Measurements from ENCODE around the gene HLA-DOB.

The HLA-DOB gene

DNA sequence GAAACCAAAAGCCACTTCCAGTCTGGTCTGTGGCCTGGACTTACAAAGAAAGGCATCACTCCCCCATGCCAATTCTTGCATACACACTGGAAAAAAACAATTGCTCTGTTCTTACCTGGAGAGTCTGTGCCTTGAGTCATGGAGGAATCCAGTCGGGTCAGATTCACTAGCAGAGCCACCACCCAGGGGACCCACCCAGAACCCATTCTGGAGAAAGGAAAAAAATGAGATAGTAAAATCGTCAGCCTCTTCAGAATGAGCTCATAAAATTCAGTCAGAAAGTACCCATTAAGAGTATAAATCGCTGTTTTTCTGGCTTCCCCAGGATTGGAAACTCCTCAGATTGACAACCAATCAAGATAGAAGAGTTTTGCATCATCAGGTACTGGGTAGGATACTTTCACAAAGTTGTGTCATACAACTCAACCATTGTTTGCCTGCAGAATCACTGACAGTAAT, at the start of gene HLA-DOB:
Gene HLA-DOB (minus strand): TSS at position 257 of the 459 bp plus-strand sequence. CDS start 51 bp downstream, at position 206.
- peak; percentile 39 for DNase-seq

GRCh38 chr6:32865724-32866443, 49.1 kb upstream of the HLA-DOB start:
- no peak for DNase-seq

GRCh38 chr6:32862725-32863124, 45.9 kb upstream of the HLA-DOB start:
- no peak for DNase-seq

- no peak for DNase-seq
These were observed 43.9 kb upstream of the HLA-DOB start for GRCh38 chr6:32860674-32861073.

DNA sequence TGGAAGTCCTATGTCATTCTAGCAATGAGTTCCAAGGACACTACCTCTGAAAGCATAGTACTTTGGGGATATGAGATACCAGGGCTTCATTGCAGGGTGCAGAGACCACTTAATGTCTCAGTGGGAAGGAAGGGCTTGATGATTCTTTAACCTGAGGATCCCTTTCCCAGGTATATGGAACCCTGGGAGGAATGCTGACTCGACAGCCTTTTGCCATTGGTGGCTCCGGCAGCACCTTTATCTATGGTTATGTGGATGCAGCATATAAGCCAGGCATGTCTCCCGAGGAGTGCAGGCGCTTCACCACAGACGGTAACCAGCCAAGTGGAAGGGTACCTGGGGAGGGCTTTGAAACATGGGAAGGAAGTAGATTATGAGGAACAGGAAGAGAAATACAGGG, 41.4 kb upstream of the HLA-DOB start:
- no peak for DNase-seq

GRCh38 chr6:32857156-32857891, 40.5 kb upstream of the HLA-DOB start:
- DNase-seq = no peak

DNA sequence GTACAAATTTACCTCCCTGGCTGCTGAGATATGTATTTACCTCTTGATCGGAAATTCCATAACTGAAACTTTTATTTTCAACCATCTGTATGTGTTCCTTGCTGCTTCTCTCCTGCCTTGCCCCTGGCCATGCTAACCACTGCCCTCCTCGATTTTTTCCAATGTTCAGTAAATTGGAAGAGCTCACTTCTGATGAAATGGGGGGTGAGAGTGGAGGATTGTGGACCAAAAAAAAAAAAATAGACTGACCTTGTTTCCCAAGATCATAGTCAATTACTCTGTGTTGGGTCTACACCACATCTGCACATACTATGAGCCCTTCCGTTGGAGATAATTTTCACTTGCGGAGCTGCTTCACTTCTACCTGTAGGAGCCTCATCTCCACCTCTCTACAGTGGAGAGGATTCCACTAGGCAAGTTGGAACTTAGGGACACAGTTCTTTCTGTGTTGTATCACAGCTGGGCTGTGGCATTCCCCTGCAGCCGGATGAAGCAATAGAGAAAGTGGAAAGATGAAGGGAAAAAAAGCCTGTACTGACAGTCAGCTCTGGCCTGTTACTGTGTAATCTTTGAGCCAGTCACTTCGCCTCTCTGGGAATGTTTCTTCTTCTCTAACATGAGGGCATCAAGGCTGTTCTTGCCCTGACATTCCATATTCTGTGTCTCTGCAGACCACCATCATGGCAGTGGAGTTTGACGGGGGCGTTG, 38.8 kb upstream of the HLA-DOB start:
- no peak for DNase-seq

- DNase-seq = peak; percentile 71
These were observed 37.8 kb upstream of the HLA-DOB start for GRCh38 chr6:32854376-32855178.

- DNase-seq = peak; percentile 96
These were observed 37.0 kb upstream of the HLA-DOB start, which contains the start of the genes PSMB9 and TAP1 for GRCh38 chr6:32853541-32854375. Gene PSMB9 (plus strand): TSS chr6:32854192. CDS start chr6:32854230, 38 bp downstream. Gene TAP1 (minus strand): TSS chr6:32853704. CDS start chr6:32853636, 68 bp downstream.

DNA sequence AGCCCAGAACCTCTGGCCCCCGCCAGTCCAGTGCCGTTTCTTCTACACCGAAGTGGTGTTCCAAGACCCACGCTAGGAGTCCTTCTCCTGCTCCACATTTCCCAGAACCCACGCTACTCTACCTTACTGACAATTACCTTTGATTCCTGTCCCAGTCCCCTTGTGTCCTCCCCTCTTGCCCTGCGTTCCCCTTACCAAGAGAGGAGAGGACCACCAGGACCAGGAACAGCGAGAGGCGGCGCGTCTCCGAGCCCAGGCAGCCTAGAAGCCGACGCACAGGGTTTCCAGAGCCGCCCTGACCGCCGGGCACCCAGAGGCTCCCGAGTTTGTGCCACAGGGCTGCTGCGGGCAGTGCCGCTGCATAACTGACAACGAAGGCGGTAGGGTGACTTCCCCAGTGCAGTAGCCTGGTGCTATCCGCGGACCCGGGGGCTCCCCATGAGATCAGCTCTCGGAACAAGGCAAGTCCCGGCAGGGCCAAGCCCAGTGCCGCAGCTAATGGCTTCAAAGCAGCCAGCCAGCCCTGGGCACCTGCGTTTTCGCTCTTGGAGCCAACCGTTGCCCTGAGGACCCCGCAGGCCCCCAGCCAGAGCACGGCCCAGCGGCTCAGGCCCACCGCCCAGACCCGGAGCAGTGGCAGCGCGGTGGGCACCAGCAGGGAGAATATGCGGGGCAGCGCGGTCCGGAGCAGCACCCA, 36.2 kb upstream of the HLA-DOB start:
- peak; percentile 56 for DNase-seq

DNA sequence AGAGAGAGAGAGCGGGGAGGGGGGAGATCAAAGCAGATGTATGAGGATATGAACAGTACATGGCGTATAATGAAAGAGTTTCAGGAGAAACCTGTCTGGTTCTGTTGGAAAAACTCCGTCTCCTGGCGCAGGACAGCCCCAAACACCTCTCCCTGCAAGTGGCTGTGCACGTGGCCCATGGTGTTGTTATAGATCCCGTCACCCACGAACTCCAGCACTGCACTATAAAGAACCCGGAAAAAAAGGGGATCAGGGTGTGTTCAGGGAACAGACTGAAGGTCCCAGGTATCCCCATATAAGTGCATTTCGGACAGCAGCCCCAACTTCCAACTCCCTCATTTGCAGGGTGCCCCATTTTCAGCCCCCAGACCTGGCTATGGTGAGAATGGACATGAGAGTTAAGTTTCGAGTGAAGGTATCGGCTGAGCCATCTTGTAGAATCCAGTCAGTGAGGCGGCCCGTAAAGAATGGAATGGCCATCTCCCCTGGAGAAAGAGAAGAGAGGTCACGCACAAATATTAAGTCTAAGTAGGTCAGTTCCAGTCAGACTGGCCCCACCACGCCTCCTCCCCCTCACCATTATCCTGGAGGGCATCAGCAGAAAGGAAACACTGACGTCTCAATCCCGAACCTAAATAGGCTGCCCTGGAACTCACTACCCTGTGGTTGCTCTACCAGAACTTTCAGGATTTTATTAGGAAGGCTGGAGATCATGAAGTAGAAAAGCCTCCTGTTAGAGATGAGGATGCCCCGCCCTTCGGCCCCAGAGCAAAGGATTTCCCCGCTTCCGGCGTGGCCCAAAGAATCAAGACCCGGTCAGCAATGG, 35.4 kb upstream of the HLA-DOB start:
- DNase-seq = peak; percentile 42

GRCh38 chr6:32851025-32851424, 34.2 kb upstream of the HLA-DOB start:
- no peak for DNase-seq

- no peak for DNase-seq
These were observed 32.3 kb upstream of the HLA-DOB start for GRCh38 chr6:32849126-32849525.

DNA sequence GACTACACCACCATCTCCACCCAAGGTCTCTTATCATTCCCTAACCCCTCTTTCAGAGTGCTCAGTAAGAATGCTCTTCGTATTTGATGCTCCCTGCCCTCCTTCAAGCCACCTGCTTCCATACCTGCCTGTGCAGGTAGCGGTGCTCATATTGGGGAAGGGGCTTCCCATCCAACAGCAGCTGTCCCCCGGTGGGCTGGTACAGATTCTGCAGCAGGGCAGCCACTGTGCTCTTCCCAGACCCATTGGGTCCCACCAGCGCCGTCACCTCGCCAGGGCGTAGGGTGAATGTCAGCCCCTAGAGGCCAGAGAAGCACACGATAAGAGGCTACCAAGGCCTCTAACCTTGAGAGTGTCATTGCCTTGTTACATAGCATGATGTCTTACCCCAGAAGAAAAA, 31.0 kb upstream of the HLA-DOB start:
- DNase-seq = no peak

DNA sequence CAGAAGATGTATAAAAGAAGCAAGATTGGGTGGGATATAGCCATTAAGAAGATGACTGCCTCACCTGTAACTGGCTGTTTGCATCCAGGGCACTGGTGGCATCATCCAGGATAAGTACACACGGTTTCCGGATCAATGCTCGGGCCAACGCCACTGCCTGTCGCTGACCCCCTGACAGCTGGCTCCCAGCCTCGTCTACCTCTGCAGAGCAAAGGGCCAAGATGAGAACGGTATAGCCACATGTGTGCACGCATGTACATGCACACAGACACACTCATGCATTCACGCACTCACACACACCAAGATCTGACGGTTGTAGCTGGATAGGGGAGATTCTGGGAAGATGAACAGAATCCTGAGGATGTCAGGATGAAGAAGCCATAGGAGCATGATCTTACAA, 30.2 kb upstream of the HLA-DOB start:
- no peak for DNase-seq

- DNase-seq = peak; percentile 57
These were observed 28.6 kb upstream of the HLA-DOB start for GRCh38 chr6:32845384-32845884.

DNA sequence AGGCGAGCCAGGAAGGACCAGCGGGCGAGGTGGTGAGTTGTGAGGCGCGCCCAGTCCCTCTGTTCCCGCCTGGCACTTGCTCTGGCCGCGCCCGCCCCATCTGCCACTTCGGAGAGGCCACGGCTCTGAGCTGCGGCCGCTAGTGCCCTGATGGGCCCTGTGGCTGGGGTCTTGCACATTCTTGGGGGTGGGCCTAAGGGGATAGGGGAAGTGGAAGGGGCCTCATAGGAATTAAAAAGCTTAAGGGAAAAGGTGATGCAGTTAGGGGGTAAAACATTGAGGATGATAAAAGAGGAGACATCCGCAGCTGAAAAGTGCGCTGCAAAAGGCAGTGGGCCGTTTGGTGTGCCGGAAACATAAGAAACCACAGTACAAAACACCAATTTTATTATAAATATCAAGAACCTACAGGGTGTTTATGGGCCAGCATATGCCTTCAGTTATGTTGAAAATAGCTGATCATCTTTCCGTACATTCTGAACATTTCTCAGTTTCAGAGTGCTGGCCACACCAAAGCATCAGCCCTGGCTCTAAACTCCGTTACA, 28.1 kb upstream of the HLA-DOB start:
- no peak for DNase-seq

- peak; percentile 99 for DNase-seq
These were observed 27.4 kb upstream of the HLA-DOB start, which contains the start of gene PSMB8 for GRCh38 chr6:32843979-32844838. Gene PSMB8 (minus strand): TSS chr6:32844047. CDS start chr6:32843996, 51 bp downstream.

All from CD4-positive, alpha-beta T cell treated with Interleukin-10 for 1 hour (primary cell).